ENCODE data around the gene LY6G6F.
A peak's percentile ranks its signal among the peaks of the same experiment; 100 is the strongest.
"Not testable (repeated sequence)": the region's sequence is repeated elsewhere in the genome, so short reads cannot be mapped to it uniquely, and the experiment has no call there.

Gene LY6G6F

DNA sequence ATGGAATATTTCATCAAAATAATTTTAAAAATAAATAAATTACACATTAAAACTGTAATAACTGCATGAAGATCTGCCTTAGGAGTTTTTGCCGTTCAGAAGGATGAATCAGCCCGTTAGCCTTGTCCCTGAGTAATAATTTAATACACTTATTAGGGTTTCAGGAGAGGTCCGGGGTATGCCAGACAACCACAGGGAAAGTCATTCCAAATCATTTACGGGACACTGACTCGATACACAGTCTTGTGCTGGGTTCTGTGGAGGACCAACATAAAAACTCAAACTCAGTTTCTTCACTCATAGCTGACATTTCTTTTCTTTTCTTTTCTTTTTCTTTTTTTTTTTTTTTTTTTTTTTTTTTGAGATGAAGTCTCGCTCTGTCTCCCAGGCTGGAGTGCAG, 735 bp upstream of the LY6G6F start:
- no peak for DNase-seq

DNA sequence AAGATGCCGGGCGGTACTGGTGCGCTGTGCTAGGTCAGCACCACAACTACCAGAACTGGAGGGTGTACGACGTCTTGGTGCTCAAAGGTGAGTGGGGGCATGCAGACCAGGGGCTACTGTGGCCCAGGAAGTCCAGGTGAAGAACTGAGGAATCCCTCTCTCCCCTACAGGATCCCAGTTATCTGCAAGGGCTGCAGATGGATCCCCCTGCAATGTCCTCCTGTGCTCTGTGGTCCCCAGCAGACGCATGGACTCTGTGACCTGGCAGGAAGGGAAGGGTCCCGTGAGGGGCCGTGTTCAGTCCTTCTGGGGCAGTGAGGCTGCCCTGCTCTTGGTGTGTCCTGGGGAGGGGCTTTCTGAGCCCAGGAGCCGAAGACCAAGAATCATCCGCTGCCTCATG, 1.0 kb downstream of the LY6G6F start:
- no peak for DNase-seq

DNA sequence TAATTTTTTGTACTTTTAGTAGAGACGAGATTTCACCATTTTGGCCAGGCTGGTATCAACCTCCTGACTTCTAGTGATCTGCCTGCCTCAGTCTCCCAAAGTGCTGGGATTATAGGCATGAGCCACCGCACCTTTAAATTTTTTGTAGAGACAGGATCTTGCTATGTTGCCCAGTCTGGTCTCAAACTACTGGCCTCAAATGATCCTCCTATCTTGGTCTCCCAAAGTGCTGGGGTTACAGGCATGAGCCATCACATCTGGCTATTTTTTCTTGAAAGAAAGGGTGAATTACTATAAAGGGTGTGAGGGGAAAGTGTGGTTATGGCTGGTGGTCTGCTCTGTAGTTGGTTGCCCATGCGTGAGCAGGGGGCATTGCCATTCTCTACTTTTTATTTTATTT, 1.6 kb downstream of the LY6G6F start:
- no peak for DNase-seq

DNA sequence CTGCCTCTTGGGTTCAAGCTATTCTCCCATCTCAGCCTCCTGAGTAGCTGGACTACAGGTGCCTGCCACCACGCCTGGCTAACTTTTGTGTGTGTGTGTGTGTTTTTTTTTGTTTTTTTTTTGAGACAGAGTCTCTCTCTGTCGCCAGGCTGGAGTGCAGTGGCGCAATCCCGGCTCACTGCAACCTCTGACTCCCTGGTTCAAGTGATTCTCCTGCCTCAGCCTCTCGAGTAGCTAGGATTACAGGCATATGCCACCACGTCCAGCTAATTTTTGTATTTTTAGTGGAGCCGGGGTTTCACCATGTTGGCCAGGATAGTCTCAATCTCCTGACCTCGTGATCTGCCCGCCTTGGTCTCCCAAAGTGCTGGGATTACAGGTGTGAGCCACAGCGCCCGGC, 2.5 kb downstream of the LY6G6F start:
- DNase-seq = not testable (repeated sequence)

DNA sequence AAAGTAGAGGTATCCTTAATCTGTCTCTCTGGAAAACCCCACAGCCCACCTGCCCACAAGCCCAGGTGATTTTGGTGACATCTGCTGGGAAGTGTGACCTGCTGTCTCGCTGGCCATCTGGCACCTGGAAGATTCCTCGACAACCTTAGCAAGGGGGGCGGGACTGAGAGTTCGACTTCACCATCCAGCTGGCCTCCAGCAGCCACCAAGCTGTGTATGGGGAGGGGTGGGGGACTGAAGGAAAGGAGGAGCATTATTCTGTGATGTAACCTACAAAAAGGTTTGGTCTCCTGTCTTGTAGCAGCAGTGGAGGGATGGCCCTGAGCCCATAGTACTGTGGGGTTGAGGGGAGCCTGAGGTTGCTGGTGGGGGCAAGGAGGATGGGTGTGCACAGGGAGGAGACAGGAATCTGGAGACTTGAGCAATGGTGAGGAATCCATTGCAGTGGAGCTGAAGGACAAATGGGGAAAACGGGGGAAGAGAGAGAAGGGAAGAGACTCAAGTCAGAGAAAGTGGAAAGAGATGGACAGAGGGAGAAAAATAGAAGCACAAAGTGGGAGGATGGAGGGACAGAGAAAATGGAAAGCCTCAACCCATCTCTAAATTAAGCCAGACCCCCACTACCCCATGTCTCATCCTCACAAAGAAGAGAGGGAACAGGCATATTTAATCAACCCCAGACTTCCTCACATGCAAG, 4.0 kb downstream of the LY6G6F start:
- no peak for DNase-seq

DNA sequence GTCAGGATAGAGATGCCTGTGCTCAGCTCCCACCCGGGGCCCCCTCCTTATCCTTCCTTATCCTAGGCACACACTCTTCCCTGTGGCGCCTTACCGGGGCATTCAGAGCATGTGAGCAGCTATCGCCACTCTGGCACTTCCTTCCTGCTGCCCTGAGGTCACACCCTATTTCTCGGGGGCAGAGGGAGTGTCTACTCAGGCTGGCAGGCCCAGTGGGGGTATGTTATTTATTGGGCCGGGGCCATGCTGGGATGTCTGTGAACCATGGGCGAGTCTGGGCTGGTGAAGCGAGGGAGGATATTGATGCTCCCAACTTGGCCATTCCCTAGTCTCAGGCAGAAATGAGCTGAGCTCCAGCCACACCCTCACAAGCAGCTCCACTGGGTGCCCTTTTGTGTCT, 4.6 kb downstream of the LY6G6F start:
- DNase-seq = peak in 2 of 3 experiments; percentile 24 to 28

DNA sequence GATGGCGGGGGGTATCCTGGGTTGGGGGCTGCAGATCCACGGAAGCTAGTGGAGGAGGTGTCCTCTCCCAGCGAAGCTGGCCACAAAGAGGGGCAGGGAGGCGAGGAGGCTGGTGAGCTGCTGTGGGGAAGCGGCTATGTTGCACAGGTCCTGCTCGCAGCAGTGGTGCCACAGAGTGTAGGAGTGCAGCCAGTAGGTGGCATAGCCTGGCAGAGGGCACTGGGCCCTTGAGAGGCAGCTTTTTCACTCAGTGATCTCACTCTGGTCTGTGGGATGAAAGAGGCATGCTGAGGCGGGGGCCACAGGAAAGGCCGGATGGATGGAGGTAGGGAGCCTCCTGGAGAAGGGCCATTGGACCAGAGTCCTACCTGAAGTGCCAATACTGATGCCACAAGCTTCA, 5.6 kb downstream of the LY6G6F start:
- peak in 1 of 3 experiments; percentile 23 for DNase-seq

DNA sequence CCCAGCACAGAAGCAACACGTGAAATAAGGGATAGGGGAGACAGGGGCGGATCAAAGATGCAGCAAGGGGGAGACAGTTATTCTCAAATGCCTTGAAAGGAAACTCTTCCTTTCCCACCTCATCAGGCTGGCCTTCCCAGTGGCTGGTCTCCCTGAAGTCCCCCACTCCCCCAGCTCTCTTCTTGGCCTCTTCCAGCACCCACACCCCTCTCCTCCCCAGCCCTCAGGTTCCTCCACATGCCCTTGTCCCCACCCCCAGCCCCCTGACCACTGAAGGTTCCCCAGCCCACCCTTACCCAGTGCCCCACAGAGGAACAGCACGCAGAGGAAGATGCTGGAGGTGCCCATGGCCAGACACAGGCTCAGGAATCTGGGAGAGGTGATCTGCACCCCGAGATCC, 6.8 kb downstream of the LY6G6F start:
- no peak for DNase-seq

DNA sequence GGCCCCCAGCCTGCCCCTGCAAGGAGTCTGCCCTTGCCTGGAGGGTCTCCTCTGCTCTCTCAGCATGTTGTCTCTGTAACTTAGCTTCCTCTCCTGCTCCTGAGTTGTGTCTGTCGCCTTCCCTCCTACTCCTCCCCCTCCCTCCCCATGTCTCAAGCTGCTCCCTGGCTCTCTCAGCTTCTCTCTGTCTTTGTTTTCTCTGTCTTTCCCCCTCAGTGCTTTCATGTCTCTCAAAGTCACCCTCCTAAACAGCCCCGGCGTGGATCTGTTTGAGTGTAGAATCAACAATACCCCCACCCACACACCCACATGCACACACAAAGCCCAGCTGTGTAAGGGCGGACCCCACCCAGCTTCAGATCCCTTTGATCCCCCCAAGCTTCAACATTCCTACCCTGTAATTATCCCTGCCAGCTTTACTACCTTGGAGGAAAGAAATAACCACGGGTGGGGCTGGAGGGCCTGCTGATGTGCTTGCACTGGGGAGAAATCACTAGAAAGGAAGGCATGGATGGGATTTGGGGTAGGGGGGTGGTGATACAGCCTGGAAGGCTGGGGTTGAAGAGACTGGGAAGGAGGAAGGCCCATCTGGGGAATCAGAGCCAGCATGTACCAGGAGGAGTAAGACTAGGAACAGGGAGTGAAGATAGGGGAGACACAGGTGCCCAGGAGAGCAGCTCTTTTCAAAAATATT, 7.5 kb downstream of the LY6G6F start:
- DNase-seq = peak in 2 of 3 experiments; percentile 91 to 96

DNA sequence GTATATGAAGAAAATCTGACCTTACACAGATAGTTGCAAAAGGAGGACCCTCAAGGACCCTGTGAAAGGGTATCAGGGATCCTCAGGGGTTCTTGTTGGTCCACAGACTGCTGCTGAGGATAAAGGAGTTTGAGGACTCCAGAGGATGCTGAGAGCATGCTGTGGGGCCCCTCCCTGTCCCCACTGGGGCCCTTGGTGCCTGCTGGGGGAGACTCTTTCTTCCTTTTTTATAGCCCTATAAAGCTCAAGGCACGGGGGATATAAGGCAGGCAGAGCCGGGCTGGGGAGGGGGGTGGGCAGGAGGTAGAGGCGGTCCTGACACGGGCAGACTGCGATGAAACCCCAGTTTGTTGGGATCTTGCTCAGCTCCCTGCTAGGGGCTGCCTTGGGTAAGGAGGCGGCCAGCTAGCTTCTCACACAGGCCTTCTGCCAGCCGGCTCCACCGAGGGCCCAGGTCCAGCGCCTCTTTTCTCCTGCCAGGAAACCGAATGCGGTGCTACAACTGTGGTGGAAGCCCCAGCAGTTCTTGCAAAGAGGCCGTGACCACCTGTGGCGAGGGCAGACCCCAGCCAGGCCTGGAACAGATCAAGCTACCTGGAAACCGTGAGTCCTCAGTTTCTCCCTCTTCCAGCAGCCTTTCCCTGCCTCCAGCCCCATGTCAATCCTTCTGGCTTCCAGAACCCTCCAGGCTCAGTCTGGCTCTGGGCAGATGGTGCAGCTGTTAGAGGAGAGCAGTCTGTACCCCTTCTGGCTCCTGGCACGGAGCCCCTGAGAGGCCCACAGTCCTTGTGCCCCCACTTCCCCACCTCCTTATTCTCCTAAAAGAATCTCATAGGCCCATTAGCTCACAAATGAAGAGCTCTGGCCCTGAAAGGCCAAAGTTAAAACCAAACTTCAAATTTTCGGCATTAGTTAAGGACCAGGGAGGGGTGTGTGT, 8.6 kb downstream of the LY6G6F start, which contains the start of gene LY6G6D:
Gene LY6G6D, plus strand, starts transcription at position 327 of the 937 bp plus-strand sequence. Its CDS starts 8 bp downstream, at position 335.
- no peak for DNase-seq

DNA sequence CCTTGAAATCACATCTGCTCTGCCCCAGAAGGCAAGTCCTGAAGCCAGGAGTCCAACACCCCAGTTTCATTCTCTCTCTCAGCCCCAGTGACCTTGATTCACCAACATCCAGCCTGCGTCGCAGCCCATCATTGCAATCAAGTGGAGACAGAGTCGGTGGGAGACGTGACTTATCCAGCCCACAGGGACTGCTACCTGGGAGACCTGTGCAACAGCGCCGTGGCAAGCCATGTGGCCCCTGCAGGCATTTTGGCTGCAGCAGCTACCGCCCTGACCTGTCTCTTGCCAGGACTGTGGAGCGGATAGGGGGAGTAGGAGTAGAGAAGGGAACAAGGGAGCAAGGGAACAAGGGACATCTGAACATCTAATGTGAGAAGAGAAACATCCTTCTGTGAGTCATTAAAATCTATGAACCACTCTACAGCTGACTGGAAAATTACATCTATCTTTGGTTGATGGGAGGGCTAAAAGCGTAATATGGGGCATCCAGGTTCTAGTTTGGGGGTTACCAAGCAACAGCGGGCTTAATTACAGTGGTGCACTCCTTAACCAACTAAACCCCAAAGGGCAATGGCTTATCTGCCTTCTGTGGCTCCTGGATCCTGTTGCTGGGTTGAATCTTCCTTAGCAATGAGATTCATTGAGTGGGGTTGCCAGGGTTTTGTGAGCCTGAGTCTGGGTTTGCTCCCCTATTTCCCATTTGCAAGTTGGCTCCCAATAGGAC, 11.0 kb downstream of the LY6G6F start:
- peak in 2 of 3 experiments; percentile 38 to 56 for DNase-seq

DNA sequence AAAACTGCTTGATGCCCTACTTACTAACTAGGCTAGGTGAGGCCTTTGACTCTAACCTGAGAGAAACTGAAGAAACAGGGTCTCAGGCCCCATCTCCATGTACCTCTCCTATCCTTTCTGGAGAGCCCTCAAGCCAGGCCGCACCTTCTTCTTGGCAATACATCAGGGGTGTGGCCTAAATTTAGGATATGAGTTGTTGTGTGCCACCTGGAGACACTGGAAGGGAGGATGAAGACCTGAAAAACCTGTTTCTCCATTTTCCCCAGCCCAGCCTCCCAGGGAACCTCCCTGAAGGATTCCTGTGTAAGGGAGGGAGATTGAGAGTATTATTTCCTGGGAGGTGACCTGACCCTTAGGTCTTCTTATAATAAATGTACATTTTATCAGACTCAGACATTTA, 11.6 kb downstream of the LY6G6F start:
- peak in 2 of 3 experiments; percentile 64 to 86 for DNase-seq

DNA sequence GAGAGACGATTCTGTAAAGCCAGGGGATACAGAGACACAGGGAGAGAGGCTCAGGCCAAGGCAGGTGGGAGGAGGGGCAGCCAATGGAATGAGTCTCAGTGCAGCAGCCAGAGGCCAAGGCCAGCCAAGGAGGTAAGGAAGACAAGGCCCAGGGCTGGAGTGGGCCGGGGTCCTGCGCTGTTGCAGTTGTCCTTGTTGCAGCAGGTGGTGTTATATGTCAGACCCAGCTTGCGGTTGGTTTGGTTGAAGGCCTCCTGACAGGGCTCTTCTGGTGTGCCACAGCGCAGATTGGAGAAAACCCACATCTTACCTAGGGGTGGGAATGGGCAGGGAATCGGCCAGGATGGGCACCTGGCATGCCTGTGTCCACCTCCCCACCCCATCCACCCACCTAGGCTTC, 12.3 kb downstream of the LY6G6F start:
- no peak for DNase-seq

DNA sequence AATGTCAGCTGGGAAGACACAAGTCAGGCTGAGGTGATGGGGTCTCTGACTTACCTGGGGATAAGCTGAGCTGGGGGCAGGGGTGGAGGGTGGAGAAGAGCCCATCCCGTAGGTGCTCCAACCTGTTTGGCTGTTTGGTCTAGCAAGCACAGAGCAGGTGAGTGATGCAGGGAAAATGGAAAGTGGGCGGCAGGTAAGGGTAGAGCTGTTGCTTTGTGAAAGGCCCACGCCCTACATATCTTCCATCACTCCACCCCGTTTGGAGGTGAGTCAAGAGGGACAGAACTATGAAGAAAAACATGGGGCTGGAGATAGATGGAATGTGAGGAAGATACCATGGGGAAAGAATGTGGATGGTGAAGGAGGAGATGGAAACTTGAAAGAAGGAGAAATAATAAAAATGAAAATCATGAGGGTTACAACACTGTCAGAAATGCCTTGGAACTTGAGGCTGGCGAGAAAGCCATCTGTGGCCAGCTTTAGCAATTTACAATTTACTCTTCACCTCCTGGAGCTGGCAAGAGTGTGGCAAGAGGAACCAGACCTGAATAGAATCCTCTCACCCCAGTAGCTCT, 13.6 kb downstream of the LY6G6F start:
- no peak for DNase-seq

DNA sequence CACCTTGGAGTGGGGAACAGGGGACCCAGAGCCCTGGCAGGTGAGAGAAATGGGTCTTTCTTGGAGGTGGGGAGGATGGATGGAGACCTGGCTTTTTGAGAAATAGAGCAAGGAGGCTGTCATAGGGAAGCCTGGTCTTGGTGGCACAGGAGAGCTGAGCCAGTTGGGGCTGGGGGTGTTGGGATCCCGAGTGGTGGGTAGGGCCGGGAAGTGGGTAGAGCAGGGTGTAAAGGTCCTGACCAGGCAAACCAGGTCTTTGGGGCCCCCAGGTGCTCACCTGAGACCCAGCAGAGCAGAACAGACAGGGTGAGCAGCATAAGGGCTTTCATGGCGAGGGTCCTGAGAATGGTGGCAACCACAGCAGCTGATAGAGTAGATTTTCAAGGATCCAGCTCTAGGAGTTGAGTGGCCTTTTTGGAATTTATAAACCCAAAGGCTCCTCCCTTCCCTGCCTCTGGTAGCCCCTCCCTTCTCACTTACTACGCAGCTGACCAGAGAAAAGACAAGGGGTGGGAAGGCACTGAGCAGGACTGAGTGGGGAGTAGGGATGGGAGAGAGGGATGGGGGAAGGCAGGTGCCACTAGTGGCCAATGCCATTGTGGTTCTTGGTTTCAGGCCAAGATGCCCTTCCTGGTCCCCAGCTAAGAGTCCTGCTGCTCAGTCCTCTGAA, 14.8 kb downstream of the LY6G6F start, which contains the start of gene LY6G6C:
Gene LY6G6C, minus strand, starts transcription at position 396 of the 670 bp plus-strand sequence. Its CDS starts 67 bp downstream, at position 329.
- DNase-seq = no peak

DNA sequence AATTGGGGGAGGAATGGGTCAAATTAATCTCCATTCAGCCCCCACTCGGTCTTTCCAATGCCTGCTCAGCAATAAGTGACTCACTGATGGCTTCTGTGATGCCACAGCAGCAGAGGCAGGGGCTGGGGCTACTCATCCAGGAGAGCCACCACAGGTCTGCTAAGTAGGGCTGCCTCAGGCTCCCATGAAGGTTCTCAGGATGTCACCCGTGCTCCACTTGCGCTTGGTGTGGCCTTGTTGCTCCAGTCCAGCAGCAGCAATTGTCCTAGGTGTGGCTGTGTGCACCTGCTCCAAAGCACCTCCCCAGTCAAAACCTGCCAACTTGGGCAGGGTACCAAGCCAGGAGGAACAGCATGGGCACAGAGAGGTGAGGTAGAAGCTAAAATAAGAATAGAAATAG, 15.5 kb downstream of the LY6G6F start:
- no peak for DNase-seq

DNA sequence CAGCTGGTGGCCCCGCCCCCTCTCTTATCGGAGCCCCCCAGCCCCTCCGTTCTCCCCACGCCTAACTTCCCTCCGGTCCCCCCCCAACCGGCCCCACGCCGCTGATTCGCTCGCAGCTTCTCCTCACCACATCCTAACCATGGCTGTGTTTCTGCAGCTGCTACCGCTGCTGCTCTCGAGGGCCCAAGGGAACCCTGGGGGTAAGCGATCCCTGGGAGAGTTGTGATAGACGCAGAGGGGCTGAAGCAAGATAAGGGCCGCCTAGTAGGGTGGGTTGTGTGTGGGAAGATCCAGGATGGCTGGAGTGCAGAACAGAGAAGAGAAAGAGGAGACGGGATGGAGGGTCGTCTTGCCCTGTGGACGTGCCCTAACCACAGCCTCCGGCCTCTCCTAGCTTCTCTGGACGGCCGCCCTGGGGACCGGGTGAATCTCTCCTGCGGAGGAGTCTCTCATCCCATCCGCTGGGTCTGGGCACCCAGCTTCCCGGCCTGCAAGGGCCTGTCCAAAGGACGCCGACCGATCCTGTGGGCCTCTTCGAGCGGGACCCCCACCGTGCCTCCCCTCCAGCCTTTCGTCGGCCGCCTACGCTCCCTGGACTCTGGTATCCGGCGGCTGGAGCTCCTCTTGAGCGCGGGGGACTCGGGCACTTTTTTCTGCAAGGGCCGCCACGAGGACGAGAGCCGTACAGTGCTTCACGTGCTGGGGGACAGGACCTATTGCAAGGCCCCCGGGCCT, 16.7 kb downstream of the LY6G6F start, which contains the start of gene MPIG6B:
Gene MPIG6B, plus strand, starts transcription at position 129 of the 735 bp plus-strand sequence. Its CDS starts 11 bp downstream, at position 140.
- DNase-seq = no peak

DNA sequence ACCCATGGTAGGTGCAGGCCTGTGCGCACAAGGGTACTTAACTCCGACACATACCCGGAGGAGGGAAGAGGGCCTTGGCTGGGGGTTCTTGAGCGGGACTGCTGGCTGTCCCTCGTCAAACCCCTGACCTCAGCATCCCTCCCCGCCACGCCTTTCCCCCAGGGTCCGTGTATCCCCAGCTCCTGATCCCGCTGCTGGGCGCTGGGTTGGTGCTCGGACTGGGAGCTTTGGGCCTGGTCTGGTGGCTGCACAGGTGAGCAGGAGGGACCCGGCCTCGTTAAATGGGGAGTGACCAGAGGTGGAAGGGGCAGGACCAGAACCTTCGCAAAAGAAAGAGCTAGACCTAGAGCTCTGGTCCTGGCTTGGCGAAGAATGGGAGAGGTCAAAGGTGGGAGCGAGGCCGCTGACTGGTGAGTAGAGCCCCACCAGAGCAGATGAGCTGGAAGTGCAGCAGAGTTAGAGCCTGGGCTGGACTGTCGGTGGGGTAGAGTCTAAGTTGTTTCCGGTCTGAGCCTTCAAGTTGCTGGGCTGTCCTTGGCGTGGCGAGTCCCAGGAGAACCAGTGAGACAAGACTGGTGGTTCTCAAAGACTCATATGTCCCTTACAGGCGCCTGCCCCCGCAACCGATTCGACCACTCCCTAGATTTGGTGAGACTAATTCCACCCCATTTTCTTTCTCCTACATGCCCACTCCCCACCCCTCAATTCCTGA, 17.5 kb downstream of the LY6G6F start:
- DNase-seq = no peak

DNA sequence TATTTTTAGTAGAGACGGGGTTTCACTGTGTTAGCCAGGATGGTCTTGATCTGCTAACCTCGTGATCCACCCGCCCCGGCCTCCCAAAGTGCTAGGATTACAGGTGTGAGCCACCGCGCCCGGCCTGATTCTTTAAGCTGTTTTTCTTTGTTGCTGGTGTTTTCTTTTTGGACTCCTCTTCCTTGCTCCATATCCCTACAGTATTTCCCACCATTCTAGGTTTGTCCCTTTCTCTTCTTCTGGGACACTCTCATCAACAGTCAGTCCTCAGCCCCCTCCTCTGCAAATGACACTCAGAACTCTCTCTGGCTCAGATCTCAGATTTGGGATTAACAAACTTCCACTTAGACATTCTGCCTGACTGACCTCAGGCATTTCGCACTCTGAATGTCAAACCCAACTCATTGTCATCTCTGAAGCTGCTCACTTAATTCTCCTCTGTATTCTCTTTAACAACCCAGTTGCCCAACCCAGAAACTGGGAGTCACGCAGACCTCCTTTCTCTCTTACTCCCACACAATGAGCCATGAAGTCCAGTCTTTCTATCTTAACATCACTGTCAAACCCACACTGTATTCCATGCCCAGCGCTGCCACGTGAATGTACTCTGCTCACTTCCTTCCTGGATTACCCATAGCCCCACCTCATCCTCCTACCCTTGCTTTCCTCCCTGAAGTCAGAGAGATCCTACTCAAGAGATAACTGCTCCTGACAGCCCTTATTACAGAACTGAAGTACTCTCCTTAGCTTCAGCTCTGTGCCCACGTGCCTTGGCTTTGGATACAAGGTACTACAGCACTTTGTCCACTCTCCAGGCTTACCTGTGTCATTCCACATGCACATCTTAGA, 19.1 kb downstream of the LY6G6F start:
- no peak for DNase-seq

Data from NCI-H1417 (cell line).